DMS53 (cell line): ENCODE results near the gene IL17D.
"Not testable (repeated sequence)": the region's sequence is repeated elsewhere in the genome, so short reads cannot be mapped to it uniquely, and the experiment has no call there.

Experiments
- DNase-seq: peaks from one replicate; lab custom pipeline; 2025; lab: John Stamatoyannopoulos, UW

IL17D gene

DNA sequence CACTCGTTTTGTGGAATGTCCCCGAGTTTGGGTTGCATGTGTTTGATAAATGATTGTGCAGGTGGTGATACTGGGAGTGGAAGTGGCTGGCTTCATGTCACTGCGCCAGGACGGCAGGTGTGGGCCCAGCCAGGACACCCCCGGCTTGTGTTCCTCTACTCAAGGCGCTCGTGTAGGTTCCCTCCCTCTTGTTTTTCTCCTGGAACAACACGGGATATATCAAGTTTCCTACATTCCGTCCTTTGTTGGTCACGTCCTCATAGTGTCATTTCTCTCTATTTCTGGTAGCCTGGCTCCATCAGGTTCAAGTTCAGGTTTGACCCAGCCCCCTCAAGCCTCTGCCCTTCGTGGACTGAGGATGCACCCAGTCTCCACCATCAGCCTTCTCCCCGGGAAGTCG is 16.3 kb downstream of the IL17D start:
- no peak for DNase-seq

DNA sequence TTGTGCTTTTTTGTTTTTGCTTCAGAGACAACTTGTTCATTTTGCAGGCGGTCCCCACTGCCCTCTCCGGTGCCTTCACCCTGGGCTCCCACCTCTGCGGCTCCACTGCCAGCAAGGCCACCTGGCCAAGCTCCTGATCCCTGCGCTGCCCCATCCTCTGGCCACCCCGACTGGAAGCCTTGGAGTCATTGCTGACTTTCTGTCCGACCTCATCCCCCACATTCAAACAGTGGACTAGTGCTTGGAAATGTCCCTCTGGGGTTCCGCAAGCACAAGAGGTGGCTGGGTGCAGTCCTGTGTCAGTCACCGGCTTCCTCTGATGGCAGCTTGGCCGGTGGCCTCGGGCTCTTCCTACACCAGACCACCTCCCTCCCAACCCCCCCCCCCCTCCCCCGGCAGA is 17.0 kb downstream of the IL17D start:
- DNase-seq, result no peak

DNA sequence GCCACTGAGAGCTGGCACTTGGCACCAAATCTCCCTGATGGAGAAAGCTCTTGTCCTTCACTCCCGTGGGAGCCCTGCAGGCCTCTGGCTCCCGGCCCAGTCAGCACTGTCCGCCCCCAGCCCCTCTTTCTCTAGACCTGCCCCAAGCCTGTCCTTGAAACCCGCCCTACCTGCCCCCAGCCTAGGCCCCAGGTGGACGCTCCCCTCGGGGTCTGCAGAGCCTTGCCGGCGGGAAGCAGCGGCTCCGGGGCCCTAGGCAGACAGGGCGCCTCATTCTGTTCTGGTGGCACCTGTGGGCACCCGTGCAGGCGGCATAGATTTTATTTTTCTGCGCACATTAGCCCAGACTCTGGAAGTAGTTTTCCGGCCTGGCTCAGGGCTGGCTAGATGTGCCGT is 17.6 kb downstream of the IL17D start:
- no peak for DNase-seq

DNA sequence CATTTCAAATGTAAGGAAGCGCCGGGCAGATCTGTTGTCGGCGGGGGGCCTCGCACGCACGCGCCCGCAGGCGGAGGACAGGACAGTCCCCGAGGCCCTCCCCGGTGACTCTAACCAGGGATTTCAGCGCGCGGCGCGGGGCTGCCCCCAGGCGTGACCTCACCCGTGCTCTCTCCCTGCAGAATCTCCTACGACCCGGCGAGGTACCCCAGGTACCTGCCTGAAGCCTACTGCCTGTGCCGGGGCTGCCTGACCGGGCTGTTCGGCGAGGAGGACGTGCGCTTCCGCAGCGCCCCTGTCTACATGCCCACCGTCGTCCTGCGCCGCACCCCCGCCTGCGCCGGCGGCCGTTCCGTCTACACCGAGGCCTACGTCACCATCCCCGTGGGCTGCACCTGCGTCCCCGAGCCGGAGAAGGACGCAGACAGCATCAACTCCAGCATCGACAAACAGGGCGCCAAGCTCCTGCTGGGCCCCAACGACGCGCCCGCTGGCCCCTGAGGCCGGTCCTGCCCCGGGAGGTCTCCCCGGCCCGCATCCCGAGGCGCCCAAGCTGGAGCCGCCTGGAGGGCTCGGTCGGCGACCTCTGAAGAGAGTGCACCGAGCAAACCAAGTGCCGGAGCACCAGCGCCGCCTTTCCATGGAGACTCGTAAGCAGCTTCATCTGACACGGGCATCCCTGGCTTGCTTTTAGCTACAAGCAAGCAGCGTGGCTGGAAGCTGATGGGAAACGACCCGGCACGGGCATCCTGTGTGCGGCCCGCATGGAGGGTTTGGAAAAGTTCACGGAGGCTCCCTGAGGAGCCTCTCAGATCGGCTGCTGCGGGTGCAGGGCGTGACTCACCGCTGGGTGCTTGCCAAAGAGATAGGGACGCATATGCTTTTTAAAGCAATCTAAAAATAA is 18.2 kb downstream of the IL17D start:
- DNase-seq, result peak; percentile 71

DNA sequence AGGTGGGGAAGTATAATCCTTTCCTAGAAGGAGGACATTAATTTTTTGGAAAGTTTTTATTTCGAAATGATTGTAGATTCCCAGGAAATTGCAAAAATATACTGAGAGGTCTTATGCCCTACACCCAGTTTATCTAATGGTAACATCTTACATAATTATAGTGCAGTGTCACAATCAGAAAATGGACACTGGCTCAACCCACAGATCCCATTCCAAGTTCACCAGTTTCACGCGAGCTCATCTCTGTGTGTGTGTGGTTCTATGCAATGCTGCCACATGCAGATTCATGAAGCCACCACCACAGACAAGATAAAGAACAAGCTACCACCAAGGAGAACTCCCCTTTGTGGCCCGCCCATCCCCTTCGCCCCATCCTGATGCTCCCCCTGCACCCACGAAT is 24.4 kb downstream of the IL17D start:
- DNase-seq, result no peak

DNA sequence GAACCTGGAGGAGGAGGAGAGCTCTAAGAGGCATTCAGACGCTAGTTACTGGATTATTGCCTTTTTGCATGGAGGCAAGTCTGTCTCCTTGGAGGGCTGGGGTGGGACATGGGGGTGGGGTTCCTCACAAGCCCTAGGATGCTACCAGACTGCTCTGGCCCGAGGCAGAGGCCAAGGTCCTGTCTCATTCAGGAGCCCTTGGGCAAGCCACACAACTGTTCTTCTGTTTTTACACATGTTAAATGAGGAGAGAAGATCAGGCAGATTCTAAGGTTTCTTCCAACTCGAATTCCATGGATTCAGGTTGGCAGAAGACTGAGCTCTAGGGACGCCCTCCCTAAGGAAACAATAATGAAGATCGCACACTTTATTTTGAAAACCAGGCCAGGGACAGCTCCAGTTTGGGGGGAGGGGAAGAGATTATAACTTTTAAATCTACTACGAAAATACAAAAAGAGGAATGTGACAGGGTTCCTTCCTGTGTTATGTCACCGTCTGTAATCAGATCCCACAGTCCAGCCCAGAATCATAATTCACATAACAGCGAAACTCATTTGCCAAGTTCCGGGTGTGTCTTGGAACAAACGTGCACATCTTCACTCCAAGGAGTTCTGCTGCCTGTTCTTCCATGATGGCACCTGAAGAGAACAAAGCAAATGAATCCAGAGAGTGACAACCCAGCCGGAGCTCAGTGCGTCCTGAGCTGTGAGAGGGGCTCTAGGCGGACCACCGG is 25.2 kb downstream of the IL17D start:
- DNase-seq, result no peak

DNA sequence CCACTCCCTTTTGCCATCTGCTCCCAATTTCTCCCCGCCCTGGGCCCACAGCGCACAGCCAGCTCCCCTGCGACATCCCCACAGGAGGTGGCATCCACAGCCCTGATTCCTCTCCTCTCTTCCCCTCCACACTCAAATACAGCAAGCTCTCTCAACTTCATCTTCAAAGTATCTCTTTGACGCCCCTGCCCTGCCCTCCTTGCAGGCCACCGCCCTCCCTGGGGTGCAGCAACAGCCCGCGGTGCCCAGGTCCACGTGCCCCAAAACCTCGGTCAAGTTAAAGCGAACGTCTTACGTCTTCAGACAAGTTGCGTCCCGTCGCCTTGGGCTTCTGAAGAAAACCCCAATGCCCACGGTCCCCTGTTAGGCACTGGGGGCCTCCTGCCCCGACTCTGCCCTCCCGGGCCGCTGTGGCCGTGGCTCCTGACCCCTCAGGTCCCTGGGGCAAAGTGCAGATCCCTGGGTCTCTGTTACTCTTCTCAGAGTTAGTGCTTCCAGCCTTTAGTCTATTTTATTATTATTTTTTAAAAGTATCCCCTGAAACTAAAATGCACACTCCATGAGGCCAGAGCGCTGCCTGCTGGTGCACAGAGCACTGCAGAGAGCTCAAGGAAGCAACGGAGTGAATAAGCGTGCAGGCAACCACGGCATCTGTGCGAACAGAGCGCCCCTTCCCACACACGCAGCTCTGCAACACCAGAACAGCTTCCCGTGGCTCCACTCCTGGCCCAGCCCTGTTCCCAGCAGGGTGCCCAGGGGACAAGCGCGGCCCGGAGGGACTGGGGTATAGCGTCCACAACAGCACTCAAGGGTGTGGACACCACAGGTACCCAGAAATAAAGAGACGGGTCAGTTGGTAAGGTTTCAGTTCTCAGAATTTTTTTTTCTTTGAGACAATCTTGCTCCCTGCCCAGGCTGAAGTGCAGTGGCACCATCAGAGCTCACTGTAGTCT is 26.4 kb downstream of the IL17D start:
- no peak for DNase-seq

DNA sequence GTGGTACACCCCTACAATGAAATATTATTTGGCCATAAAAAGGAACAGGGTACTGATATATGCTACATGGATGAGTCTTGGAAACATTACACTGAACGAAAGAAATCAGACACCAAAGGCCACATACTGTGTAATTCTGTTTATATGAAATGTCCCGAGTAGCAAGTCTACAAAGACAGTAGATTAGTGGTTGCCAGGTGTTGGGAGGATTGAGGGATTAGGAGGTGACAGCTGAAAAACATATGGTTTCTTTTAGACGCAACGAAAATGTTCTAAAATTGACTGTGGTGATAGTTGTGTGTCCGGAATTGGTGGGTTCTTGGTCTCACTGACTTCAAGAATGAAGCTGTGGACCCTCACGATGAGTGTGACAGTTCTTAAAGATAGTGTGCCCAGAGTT is 35.1 kb downstream of the IL17D start:
- no peak for DNase-seq

DNA sequence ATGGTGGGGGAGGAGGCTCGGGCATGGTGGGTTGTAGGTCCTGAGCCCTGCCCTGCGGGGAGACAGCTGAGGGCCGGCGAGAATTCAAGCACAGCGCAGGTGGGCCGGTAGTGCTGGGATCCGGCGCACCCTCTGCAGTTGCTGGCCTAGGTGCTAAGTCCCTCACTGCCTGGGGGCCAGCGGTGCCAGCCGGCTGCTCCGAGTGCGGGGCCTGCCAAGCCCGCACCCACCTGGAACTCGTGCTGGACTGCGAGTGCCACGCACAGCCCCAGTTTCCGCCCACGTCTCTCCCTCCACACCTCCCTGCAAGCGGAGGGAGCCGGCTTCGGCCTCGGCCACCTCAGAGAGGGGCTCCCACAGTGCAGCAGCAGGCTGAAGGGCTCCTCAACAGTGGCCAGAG is 36.5 kb downstream of the IL17D start:
- no peak for DNase-seq

DNA sequence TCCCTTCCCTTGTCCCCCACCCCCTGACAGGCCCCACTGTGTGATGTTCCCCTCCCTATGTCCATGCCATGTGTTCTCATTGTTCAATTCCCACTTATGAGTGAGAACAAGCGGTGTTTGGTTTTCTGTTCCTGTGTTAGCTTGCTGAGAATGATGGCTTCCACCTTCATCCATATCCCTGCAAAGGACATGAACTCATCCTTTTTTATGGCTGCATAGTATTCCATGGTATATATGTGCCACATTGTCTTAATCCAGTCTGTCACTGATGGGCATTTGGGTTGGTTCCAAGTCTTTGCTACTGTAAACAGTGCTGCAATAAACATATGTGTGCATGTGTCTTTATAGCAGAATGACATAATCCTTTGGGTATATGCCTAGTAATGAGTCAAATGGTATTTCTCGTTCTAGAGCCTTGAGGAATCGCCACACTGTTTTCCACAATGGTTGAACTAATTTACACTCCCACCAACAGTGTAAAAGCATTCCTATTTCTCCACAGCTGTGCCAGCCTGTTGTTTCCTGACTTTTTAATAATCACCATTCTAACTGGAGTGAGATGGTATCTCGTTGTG is 40.4 kb downstream of the IL17D start:
- DNase-seq, result not testable (repeated sequence)

DNA sequence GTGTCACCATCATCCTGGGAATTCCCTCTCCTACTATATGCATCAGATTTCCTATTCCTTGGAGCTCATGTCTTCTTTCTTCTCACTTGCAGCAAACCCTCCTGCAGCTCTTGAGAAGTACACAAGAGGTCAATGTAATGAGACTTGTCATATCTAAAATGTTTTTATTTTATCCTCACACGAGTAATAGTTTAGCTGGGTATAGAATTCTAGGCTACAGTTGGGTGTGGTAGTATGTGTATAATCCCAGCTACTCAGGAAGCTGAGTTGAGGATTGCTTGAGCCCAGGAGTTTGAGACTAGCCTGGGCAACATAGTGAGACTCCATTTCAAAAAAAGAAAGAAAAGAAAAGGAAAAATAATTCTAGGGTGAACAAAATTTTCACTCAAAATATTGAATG is 45.9 kb downstream of the IL17D start:
- no peak for DNase-seq

DNA sequence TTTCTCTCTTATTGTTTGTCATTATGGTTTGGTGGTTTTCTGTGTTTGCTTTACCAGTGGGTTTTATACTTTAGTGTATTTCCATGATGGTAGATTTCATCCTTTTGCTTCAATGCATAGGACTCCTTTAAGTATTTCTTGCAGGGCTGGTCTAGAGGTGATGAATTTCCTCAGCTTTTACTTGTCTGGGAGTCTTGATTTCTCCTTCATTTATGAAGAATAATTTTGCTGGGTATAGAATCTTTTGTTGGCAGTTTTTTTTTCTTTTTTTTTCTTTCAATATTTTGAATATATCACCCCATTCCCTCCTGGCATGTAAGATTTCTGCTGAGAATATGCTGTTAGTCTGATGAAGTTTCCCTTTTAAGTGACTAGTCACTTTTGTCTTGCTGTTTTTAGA is 50.5 kb downstream of the IL17D start:
- no peak for DNase-seq

DNA sequence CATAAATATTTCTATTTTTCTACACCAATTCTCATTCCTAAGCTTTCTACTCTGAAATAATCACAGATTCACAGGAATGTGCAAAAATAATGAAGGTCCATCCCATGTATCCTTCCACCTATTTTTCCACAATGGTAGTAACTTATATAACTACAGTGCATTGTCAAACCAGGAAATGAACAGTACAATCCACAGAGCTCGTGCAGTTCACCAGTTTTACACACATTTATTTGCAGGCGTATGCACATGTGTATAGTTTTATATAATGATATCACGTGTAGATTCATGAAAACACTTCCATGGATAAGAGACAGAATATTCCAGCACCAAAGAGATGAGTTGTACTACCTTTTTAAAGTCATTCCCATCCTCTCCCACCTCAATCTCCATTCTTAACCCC is 57.4 kb downstream of the IL17D start:
- no peak for DNase-seq

DNA sequence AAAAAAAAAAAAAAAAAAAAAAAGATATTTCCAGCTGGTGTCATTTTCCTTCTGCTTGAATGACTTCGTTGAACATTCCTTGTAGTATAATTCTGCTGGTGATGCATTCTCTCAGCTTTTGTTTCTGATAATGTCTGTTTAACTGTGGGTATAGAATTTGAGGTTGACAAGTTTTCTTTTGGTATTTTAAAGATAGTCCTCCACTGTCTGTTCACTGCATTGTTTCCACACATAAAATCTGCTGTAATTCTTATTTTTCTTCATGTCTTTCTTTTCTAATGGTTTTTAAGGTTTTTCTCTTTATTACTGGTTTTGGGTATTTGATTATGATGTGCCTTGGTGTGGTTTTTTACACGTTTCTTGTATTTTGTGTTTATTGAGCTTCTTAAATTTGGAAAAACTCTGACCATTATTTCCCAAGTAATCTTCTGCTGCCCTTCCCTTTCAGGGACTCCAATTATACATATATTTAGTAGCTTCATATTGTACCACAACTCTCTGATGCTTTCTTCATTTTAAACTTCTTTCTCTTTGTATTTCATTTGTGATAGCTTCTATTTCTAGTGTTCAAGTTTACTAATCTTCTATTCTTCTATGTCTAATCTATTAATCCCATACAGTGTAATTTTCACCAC is 63.9 kb downstream of the IL17D start:
- DNase-seq, result no peak

DNA sequence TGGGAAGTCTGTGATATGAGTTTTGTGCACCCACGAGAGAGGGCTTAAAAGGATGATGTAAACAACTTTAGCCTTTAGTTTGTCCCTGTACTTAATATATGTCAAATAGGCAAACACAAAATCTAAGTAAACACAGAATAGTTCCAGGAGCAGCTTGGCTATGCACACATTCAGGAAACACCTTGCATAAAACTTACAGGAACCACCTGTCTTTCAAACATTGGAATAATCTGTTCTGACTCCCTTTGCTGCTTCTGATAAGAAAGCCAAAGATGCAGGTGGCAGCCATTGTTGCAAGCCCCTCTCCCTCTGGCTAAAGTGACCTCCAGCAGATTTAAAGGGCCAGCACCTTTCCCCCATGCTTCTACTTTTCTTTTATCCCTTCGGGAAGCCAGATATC is 65.6 kb downstream of the IL17D start:
- peak; percentile 29 for DNase-seq

DNA sequence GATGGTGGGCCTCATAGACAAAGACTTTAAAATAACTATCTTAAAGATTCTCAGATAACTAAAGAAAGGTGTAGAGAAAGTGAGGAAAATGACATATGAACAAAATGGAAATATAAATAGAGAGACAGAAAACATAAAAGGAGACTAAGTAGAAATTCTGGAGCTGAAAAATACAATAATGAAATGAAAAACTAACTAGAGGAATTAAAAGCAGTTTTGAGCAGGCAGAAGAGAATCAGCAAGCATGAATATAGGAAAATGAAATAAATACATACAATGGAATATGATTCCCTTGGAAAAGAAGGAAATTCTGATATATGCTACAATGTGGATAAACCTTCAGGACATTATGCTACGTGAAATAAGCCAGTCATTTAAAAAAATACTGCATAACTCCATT is 66.3 kb downstream of the IL17D start:
- DNase-seq, result no peak
